ENCODE measurements around the gene POLR1E.
"Not testable (repeated sequence)": the region's sequence is repeated elsewhere in the genome, so short reads cannot be mapped to it uniquely, and the experiment has no call there.

Gene POLR1E

GRCh38 chr9:37474438-37474837 is 11.3 kb upstream of the POLR1E start:
- H3K4me1 Mint-ChIP-seq = peaks cover 12 to 28% of the 10 kb centered on the region in 2 donors
- H3K4me3 Mint-ChIP-seq = no peak overlapping the region
- H3K27me3 Mint-ChIP-seq = peaks cover 4 to 5% of the 10 kb centered on the region in 2 donors
- ATAC-seq (replicated peaks) (no peak), DNase-seq (no peak)
- H3K9me3 Mint-ChIP-seq = peaks cover 4 to 5% of the 10 kb centered on the region in 2 donors
- no peak overlapping the region for H3K27ac Mint-ChIP-seq
- no peaks in the 10 kb centered on the region for H3K36me3 Mint-ChIP-seq

DNA sequence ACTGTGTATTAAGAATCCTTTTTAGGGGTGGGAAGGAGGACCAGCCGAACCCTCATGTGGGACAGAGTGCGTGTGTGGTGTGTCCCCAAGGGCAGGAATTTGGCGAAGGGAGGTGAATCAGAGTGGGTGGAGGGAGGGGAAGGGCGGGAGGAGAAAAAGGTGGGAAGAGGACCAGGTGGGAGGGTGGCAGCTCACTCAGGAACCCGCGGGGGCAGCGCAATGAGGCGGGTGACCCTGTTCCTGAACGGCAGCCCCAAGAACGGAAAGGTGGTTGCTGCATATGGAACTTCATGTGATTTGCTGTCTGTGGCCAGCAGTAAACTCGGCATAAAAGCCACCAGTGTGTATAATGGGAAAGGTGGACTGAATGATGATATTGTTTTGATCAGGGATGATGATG is 8.8 kb upstream of the POLR1E start:
- DNase-seq (no peak), ATAC-seq (replicated peaks) (no peak)
- Mint-ChIP-seq H3K4me3 (no peak overlapping the region), H3K27me3 (peaks cover 10 to 13% of the 10 kb centered on the region in 2 donors), H3K36me3 (no peaks in the 10 kb centered on the region), H3K4me1 (peaks cover 15 to 20% of the 10 kb centered on the region in 2 donors), H3K27ac (peak overlapping the region; percentile 56), H3K9me3 (peaks cover 4 to 5% of the 10 kb centered on the region in 2 donors)

- not testable (repeated sequence) for H3K9me3 Mint-ChIP-seq; H3K36me3 Mint-ChIP-seq; ATAC-seq (replicated peaks); H3K4me3 Mint-ChIP-seq; H3K27ac Mint-ChIP-seq; DNase-seq
- H3K4me1 Mint-ChIP-seq = peaks cover 10 to 15% of the 10 kb centered on the region in 2 donors
- peaks cover 11 to 14% of the 10 kb centered on the region in 2 donors for H3K27me3 Mint-ChIP-seq
Measured at GRCh38 chr9:37477443-37477842, 8.3 kb upstream of the POLR1E start.

- H3K27ac Mint-ChIP-seq; ATAC-seq (replicated peaks); DNase-seq; H3K36me3 Mint-ChIP-seq; H3K4me3 Mint-ChIP-seq; H3K9me3 Mint-ChIP-seq: not testable (repeated sequence)
- Mint-ChIP-seq H3K27me3 (peaks cover 11 to 14% of the 10 kb centered on the region in 2 donors), H3K4me1 (peaks cover 10 to 14% of the 10 kb centered on the region in 2 donors)
Measured at GRCh38 chr9:37477987-37478619, 7.6 kb upstream of the POLR1E start.

DNA sequence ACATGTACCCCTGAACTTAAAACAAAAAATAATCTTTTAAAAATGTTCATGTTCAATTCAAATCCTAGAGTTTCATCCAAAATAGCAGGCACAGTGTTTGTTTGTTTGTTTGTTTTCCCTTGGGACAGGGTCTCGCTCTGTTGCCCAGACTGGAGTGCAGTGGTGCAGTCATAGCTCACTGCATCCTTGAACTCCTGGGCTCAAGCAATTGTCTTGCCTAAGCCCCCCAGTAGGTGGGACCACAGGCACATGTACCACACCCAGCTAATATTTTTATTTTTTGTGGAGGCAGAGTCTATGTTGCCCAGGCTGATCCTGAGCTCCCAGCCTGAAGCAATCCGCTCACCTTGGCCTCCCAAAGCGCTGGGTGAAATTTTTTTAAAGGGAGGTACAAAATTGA is 5.0 kb upstream of the POLR1E start:
- H3K36me3 Mint-ChIP-seq = no peaks in the 10 kb centered on the region
- H3K9me3 Mint-ChIP-seq = no peaks in the 10 kb centered on the region
- no peak for DNase-seq
- H3K4me3 Mint-ChIP-seq = no peak overlapping the region
- H3K27ac Mint-ChIP-seq = no peak overlapping the region
- H3K27me3 Mint-ChIP-seq = peaks cover 11 to 14% of the 10 kb centered on the region in 2 donors
- no peak for ATAC-seq (replicated peaks)
- H3K4me1 Mint-ChIP-seq = peaks cover 14 to 25% of the 10 kb centered on the region in 2 donors

GRCh38 chr9:37486256-37486615 is 488 bp downstream of the POLR1E start:
- Mint-ChIP-seq H3K27me3 (peaks cover 8 to 9% of the 10 kb centered on the region in 2 donors), H3K36me3 (peaks cover 20 to 21% of the 10 kb centered on the region in 2 donors), H3K9me3 (no peaks in the 10 kb centered on the region), H3K4me1 (peaks cover 20 to 40% of the 10 kb centered on the region in 2 donors), H3K4me3 (peak overlapping the region; percentile 93 to 97), H3K27ac (peak overlapping the region; percentile 97)
- DNase-seq (no peak), ATAC-seq (replicated peaks) (no peak)

DNA sequence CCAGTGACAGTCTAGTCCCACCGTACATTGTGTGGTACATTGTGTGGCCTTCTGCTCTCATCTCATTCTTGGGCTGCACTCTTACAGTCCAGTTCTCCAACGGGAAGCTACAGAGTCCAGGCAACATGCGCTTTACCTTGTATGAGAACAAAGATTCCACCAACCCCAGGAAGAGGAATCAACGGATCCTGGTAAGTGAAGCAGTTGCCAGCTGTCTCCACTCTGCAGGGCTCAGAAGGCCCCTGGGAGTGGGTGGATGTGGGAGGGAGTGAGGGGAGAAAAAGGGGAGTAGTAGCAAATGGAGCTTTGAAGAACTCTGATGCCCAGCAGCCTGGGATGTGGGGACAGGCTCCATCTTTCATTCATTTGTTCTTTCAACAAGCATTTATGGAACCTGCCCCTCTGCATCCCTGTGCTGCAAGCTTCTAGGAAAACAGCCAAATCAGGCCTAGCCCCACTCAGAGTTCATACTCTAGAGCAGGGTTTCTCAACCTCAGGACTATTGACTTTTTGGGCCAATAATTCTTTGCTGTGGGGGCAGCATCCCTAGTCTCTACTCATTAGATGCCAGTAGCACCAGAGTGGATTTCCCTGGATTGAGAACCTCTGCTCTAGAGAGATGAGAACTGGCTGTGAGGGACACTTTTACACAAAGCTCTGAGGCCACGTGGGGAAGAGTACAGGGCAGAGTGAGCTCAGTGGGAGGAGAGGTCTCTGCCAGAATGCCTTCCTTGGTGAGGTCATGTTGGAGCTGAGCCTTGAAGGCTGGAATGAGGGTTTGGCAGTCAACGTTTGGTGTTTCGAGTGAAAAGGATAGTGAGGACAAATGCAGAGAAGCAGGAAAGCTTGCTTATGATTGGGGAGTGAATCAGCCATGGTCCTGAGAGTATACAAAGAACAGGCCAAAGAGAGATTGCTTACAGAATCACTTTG is 1.1 kb downstream of the POLR1E start:
- Mint-ChIP-seq H3K27me3 (peaks cover 1 to 2% of the 10 kb centered on the region in 2 donors), H3K4me3 (peak overlapping the region; percentile 93 to 97), H3K9me3 (no peaks in the 10 kb centered on the region), H3K27ac (peak overlapping the region; percentile 97), H3K36me3 (peaks cover 21% of the 10 kb centered on the region in 2 donors), H3K4me1 (peaks cover 17 to 40% of the 10 kb centered on the region in 2 donors)
- ATAC-seq (replicated peaks) (no peak), DNase-seq (no peak)

GRCh38 chr9:37491939-37492338 is 6.2 kb downstream of the POLR1E start:
- H3K27me3 Mint-ChIP-seq = no peaks in the 10 kb centered on the region
- H3K36me3 Mint-ChIP-seq = peaks cover 43 to 49% of the 10 kb centered on the region in 2 donors

DNA sequence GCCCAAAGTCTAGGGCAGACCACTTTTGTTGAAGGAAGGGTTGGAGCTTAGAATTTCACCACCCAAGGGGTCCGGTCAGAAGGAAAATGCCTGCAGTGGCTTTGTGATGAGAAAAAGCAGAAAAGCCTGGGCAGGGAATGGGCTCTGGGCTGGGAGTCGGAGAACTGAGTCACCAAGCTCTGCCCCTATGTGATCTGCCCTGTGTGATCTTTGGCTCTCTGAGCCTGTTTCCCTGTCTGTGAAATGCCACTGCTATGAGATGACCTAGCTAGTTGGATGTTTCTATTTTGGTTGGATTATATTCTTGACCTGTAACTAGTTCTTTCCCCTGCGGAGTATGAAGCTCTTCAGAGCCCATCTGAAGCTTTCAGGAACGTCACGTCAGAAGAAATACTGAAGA is 9.8 kb downstream of the POLR1E start:
- Mint-ChIP-seq H3K36me3 (peaks cover 43 to 57% of the 10 kb centered on the region in 2 donors), H3K27ac (peak overlapping the region; percentile 63), H3K4me1 (peaks cover 7 to 8% of the 10 kb centered on the region in 2 donors), H3K27me3 (no peaks in the 10 kb centered on the region), H3K9me3 (no peaks in the 10 kb centered on the region), H3K4me3 (no peak overlapping the region)
- no peak for ATAC-seq (replicated peaks)
- no peak for DNase-seq

More at GRCh38 chr9:37491939-37492338, 6.2 kb downstream of the POLR1E start:
- DNase-seq (no peak), ATAC-seq (replicated peaks) (no peak)
- no peak overlapping the region for H3K27ac Mint-ChIP-seq
- no peak overlapping the region for H3K4me3 Mint-ChIP-seq
- peaks cover 16 to 23% of the 10 kb centered on the region in 2 donors for H3K4me1 Mint-ChIP-seq
- H3K9me3 Mint-ChIP-seq = no peaks in the 10 kb centered on the region

- no peaks in the 10 kb centered on the region for H3K9me3 Mint-ChIP-seq
- peak overlapping the region; percentile 63 for H3K27ac Mint-ChIP-seq
- DNase-seq (no peak), ATAC-seq (replicated peaks) (no peak)
- no peak overlapping the region for H3K4me3 Mint-ChIP-seq
- peaks cover 7 to 9% of the 10 kb centered on the region in 2 donors for H3K4me1 Mint-ChIP-seq
- peaks cover 46 to 61% of the 10 kb centered on the region in 2 donors for H3K36me3 Mint-ChIP-seq
- no peaks in the 10 kb centered on the region for H3K27me3 Mint-ChIP-seq
Measured at GRCh38 chr9:37496020-37496419, 10.3 kb downstream of the POLR1E start.

GRCh38 chr9:37497320-37497719 is 11.6 kb downstream of the POLR1E start:
- Mint-ChIP-seq H3K4me1 (peaks cover 7 to 9% of the 10 kb centered on the region in 2 donors), H3K27ac (no peak overlapping the region), H3K4me3 (no peak overlapping the region), H3K36me3 (peaks cover 58 to 70% of the 10 kb centered on the region in 2 donors), H3K27me3 (no peaks in the 10 kb centered on the region), H3K9me3 (no peaks in the 10 kb centered on the region)
- DNase-seq (no peak), ATAC-seq (replicated peaks) (no peak)

- H3K4me1 Mint-ChIP-seq = peaks cover 7 to 9% of the 10 kb centered on the region in 2 donors
- H3K27ac Mint-ChIP-seq = no peak overlapping the region
- H3K9me3 Mint-ChIP-seq = no peaks in the 10 kb centered on the region
- no peak for ATAC-seq (replicated peaks)
- no peak overlapping the region for H3K4me3 Mint-ChIP-seq
- H3K36me3 Mint-ChIP-seq = peaks cover 66 to 75% of the 10 kb centered on the region in 2 donors
- no peak for DNase-seq
- no peaks in the 10 kb centered on the region for H3K27me3 Mint-ChIP-seq
Measured at GRCh38 chr9:37498457-37498856, 12.7 kb downstream of the POLR1E start.

- DNase-seq (no peak), ATAC-seq (replicated peaks) (no peak)
- peaks cover 66 to 76% of the 10 kb centered on the region in 2 donors for H3K36me3 Mint-ChIP-seq
- H3K9me3 Mint-ChIP-seq = no peaks in the 10 kb centered on the region
- H3K4me3 Mint-ChIP-seq = no peak overlapping the region
- peaks cover 9 to 11% of the 10 kb centered on the region in 2 donors for H3K4me1 Mint-ChIP-seq
- no peaks in the 10 kb centered on the region for H3K27me3 Mint-ChIP-seq
- H3K27ac Mint-ChIP-seq = no peak overlapping the region
Measured at GRCh38 chr9:37499297-37499696, 13.5 kb downstream of the POLR1E start.

DNA sequence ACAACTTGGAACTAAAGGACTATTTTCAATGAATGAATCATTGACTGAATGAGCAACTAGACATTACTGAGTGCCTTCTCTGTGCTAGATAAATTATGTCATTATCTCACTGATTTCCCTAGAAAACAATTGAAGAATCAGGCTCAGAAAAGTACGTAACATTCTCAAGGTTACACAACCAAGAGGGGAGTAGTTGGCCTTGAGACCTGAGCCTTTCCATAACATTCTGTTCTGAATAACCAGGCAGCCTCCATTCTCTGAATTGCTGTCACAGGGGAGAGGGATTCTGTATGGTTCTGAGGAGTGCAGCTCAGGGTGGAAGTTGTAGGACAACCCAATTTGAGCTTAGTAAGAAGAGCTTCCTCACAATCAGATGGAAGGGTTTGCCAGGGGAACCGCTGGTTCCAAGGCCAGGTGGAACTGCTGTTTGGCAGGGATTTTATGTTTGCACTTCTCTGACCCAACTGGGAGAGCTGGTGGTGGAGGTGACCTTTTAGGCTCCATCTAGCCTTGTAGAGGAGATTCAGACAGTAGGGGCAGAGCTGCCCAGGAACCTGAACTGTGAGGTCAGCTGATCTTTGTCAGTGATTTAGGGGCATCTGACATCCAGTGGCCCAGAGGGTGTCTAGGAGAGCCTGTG is 16.3 kb downstream of the POLR1E start:
- ATAC-seq (replicated peaks) = no peak
- Mint-ChIP-seq H3K27me3 (no peaks in the 10 kb centered on the region), H3K4me3 (no peak overlapping the region), H3K36me3 (peaks cover 50 to 68% of the 10 kb centered on the region in 2 donors), H3K4me1 (peaks cover 5 to 9% of the 10 kb centered on the region in 2 donors), H3K9me3 (no peaks in the 10 kb centered on the region), H3K27ac (peak overlapping the region; percentile 67)
- DNase-seq = no peak
